C4-2B (cell line): ENCODE data around the gene COX7A2.

Experiments used
- ZFX ChIP-seq: fragments of 450-650 bp; IDR thresholded peaks from 2 replicates; pipeline ENCODE4 v1.6.1; 2017
- TF ChIP-seq, protein P1 (sequence below): fragments of 450-650 bp; conservative IDR thresholded peaks from 2 replicates; pipeline ENCODE4 v1.5.1; 2017; ENCODE audit warnings: mild to moderate bottlenecking

DNA sequence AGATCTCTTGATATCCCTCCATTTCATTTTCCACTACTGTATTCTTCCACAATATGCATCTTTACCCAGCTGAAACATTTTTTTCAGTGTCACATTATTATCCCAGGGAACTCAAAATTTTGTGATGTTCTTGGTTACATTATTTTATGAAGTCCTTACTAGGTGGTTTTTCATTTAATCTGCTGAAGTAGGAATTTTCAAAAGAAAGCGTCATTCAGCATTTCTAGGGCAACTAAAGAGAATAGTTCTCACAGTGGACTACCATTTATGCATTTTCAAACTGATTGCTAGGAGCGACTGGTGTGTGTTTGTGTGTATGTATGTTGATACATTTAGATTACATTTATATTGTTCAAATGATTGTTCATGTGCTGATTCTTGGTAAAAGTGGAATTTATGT lies 43.4 kb upstream of the COX7A2 start:
- TF ChIP-seq, protein P1, sequence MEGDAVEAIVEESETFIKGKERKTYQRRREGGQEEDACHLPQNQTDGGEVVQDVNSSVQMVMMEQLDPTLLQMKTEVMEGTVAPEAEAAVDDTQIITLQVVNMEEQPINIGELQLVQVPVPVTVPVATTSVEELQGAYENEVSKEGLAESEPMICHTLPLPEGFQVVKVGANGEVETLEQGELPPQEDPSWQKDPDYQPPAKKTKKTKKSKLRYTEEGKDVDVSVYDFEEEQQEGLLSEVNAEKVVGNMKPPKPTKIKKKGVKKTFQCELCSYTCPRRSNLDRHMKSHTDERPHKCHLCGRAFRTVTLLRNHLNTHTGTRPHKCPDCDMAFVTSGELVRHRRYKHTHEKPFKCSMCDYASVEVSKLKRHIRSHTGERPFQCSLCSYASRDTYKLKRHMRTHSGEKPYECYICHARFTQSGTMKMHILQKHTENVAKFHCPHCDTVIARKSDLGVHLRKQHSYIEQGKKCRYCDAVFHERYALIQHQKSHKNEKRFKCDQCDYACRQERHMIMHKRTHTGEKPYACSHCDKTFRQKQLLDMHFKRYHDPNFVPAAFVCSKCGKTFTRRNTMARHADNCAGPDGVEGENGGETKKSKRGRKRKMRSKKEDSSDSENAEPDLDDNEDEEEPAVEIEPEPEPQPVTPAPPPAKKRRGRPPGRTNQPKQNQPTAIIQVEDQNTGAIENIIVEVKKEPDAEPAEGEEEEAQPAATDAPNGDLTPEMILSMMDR: no peak
- TF ChIP-seq ZFX: no peak
